Iris pigment epithelial cell (primary cell): ENCODE data around the gene KIAA0513.

ENCODE experiments used
- DNase-seq: peaks from one replicate; pipeline ENCODE4 v3.0.0-alpha.2; 2011; ENCODE audit warnings: low read depth

KIAA0513 gene

DNA sequence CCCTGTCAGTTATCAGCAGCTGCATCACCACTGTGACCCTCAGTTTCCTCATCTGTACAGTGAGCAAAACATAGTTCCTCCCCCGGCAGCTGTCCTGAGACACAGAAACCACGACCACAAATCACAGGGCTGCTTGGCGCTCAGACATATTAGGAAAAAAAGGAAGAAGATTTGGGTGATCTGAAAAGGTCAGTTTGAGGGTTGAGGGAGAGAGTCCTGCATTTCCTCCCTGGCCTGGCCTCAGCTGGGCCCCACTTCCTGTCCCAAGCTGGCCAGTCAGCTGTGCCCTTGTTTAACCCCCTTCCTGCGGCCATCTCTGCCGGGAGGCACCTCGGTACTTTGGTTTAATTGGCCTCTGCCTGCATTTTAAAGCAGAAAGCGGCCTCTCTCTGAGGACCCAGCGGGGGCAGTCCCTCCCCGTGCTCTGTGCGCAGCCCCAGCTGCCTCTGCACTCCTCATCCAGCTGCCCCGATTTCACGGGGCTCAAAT is 108.7 kb downstream of the KIAA0513 start:
- no peak for DNase-seq

DNA sequence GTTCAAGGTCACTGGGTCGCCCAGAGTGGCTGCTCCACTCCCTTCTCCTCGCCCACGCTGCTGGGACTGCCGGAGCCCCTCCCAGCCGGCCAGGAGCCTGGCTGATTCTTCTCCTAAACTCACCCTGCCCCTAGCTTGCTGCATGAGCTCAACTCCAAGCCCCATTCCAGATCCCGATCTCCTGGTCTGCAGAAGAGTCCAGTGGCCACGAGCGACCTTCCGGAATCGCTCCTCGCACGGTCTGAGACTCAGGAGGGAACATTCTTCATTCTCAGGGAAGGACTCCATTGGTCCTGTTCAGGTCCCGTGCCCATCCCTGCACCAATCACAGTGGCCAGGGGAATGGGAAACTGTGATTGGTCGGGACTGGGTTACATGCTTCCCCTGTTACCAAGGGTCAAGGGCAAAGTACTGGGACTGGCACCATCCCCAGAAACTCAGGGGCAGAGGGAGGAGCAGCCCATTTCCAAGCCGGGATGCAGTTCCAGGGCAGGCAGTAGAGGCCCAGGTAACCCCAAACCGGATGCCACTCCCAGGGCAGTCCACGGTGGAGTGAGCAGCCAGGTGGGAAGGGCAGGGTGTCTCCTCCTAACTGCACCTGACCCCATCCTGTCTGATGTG is 109.2 kb downstream of the KIAA0513 start:
- DNase-seq = no peak

DNA sequence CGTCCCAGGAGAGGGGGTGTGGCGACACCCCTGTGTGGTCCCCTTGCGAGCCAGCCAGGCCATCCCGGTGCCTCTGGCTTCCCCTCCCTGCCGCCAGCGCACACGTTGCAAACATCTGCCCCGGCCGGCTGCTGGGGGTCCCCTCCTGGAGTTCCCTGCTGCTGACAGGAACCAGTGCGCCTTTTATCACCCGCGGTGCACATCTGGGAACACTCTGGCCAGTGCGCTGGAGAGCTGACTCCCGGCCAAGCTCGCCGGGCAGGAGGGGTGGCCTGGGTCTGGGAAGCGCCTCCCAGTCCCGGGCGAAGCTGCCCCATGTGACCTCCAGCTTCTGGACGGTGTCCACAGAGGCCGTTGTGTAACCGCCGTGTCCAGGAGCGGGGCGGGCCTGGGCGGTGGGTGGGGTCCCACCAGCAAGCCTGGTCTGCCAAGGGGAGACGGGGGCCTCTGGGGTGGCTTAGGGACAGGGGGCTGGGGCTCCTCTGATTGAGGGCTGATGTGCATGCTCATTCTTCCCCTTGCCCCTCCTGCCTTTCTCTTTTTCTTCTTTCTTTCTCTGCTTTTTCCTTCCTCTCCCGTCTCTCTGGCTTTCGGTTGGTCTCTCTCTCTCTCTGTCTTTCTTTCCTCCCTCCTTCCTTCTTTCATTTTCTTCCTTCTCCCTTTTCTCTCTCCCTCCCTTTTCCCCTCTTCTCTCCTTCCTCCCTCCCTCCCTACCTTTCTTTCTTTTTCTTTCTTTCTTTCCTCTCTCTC is 109.9 kb downstream of the KIAA0513 start:
- DNase-seq = peak; percentile 86

DNA sequence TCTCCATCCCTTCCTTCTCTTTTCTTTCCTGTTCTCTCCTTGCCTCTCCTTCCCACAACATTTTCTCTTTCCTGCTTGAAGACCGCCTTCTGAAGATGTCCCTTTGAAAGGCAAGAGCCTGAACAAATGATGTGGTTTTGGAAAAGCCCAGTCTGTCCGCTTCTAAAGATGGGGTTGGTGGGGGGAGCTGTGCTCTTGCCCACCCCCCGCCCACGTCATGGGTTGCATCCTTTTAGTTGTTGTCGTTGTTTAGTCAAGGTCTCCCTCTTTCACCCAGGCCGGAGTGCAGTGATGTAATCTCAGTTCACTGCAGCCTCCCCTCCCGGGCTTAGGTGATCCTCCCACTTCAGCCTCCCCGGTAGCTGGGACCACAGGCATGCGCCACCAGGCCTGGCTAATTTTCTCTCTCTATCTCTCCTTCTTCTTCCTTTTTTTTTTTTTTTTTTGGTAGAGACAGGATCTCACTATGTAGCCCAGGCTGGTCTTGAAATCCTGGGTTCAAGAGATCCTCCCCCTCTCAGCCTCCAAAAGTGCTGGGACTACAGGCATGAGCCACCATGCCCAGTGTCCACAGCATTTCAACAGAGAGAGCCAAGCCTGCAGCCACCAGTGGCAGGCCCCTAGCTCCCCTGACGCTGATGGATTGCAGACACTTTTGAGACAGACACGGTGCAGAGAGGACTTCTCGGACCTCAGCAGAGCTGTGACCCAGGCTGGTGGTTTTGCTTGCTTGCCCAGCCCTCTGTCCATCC is 110.7 kb downstream of the KIAA0513 start:
- no peak for DNase-seq

DNA sequence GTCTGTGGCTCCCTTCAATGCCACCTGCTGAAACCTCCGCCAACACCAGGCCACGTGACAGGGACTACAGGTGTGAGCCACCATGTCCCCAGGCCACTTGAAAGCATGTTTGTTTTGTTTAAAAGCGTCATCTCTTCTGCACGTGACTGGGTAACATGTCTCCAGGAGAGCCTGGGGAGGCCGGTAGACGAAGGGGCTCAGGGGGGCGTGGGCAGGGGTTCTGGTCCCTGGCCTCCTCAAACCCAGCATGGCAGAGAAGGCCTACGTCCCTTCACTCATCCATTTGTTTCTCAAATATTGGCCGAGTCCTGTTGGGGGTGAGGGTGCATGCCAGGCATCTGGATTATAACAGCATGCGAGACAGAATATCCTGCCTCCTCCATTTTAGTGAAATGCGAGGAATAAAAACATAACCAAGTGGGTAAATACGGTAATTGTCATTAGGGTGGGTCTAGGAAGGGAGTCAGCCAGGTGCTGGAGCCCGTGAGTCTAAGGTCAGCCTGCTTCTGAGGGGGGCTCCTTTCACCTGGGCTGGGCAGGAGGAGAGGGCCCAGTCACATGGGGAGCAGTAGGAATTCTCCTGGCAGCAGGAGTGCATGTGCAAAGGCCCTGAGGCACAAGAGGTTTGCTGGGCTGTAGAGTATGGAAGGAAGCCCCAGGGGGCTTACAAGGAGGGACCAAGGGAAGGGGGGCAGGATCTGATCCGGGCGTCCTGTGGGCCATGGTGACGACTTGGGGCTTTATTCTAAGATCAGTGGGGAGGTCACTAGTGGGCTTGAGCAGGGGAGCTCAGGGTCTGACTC is 111.4 kb downstream of the KIAA0513 start:
- DNase-seq = no peak

DNA sequence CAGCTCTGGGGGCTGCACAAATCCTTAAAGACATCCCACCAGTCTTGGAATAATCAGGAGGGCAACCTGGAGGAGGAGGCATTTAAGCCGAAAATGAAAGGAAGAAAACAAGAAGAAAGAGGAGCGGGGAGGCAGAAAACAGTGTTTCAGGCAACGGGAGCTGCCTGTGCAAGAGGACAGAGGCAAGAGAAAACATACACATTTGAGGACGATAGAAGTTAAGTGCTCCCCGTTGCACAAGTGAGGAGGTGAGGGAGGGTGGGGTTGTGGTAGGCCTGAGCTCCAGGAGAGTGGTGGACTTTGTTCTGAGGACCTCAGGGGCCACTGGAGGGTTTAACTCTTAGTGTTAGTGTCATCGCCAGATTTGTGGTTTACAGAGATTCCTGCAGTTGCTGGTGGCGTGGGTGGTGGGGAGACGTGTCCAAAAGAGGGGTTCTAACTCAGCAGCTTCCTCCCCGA is 112.3 kb downstream of the KIAA0513 start:
- DNase-seq = no peak

DNA sequence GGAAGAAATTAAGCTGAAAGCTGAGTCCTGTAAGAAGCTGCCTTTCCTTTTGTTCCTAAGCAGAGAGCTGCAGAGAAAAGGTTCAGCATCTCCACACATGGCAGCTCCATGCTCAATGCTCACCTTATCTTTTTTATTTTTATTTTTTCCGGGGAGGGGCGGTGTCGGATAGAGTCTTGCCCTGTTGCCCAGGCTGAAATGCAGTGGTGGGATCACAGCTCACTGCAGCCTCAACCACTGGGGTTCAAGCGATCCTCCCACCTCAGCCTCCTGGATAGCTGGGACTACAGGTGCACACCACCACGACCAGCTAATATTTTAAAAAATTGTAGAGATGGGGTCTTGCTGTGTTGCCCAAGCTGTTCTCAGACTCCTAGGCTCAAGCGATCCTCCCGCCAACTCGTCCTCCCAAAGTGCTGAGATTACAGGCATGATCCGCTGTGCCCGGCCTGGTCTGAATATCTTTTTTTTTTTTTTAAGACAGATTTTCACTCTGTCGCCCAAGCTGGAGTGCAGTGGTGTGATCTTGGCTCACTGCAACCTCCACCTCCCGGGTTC is 112.9 kb downstream of the KIAA0513 start:
- DNase-seq = no peak

DNA sequence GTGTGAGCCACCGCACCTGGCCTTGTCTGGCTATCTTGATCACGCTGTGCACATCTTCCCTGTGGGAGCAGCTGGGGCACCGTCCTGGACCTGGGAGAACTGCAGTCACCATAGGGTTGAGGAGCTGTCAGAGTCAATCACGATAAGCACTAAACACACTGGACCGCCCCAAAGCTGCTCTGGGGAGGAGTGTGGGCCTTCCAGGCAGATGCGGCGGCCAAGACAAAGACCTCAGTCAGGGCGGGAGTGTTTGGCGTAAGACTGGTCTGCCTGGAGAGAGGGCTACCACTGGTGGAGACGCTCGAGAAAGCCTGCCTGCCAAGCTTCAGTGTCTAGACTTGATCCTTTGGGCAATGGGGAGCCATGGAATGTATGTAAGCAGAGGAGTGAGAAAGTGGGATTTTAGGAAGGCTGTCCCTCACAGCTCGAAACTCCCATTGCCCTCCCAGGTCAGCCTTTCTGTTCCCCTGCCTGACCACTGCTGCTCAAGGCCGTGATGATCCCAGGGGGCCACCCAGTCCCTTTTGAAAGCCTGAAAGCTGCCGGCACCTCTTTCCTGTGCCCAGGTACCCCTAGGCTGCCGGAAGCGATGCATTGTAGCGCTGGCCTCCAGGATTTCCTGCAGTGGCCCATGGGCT is 114.0 kb downstream of the KIAA0513 start:
- DNase-seq = no peak

DNA sequence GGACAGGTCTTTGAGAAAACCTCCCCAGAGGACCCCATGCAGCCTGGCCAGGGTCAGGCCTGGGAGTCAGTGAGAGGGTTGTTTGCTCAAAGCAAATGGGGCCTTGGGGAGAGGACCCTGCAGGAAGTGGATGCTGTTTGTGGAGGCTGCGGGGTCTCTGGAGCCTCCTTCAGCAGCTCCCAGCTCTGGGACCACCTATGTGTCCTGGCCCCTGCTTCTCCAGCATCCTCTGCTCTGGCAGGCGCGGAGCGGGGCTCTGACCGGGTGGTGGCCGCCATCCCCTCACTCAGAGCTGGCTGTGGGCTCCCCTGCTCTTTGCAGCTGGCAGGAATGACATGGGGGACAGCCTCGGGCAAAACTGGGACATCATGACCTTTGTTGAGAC is 114.5 kb downstream of the KIAA0513 start:
- no peak for DNase-seq

DNA sequence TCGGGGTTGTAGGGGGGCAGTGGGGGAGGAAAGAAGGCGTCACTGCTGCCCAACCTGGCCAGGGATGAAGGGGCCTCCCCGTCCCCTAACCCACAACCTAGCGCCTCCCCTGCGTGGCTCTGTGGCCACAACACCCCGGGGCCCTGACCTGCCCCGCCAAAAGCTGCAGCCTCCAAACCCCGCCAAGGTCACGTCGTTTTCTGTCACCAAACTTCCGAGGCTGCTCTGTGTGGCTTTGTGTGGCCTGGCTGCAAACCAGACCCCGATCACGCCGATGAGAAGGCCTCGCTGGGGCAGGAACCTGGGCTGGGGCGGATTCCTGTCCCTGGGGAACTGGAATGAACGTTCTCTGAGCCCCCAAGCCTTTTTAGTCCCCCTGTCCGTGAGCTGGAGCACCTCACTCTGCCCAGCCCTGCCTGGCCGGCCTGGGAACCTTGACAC is 115.2 kb downstream of the KIAA0513 start:
- no peak for DNase-seq
